ENCODE data around the gene HEMGN. TPM values are rescaled to one million over a fixed set of nuclear protein-coding genes. Genes with fewer than 3 reads are reported as not detected.

The HEMGN gene
- total and polyA plus RNA-seq, 2 of the 4 experiments (the other 2 are of a cell fraction) = not detected

GRCh38 chr9:97981846-97982682 is 44.1 kb upstream of the HEMGN start:
- Histone ChIP-seq H3K4me3 (ENCODE audit: insufficient read depth, low read depth, low read length) (peak overlapping the region; percentile 57), H3K56ac (ENCODE audit: extremely low read depth, insufficient read depth, low read length) (peak overlapping the region; percentile 83; the same call in 1 of the 2 replicates), H3K79me1 (ENCODE audit: low read depth in 1 of 2, low read length in 2 of 2) (peaks cover 0 to 16% of the 10 kb centered on the region in 2 experiments; a peak in 2 of 4 replicates), H4K20me1 (ENCODE audit: insufficient read depth, low read length) (peaks cover 19% of the 10 kb centered on the region), H3K9me1 (ENCODE audit: insufficient read depth, low read length) (peaks cover 6% of the 10 kb centered on the region), H2BK120ac (ENCODE audit: low read depth, low read length) (peak overlapping the region; percentile 68), H3K27me3 (ENCODE audit: control insufficient read depth, insufficient read depth, low read length) (no peaks in the 10 kb centered on the region; the same call in 1 of the 2 replicates), H3K14ac (replicated peaks; ENCODE audit: low read depth, low read length) (peak overlapping the region; percentile 91), H3K36me3 (ENCODE audit: control insufficient read depth, insufficient read depth, low read length) (no peaks in the 10 kb centered on the region; the same call in 1 of the 2 replicates), H2BK20ac (ENCODE audit: low read depth, low read length) (no peak overlapping the region), H2AFZ (replicated peaks; ENCODE audit: low read length, poor library complexity) (peak overlapping the region; percentile 84), H3K4me1 (ENCODE audit: control insufficient read depth, insufficient read depth, low read length) (peaks cover 5% of the 10 kb centered on the region), H2BK5ac (ENCODE audit: low read depth, low read length, poor library complexity, severe bottlenecking) (peak overlapping the region; percentile 46), H3K4ac (ENCODE audit: low read depth, low read length) (peak overlapping the region; percentile 80), H3K9ac (ENCODE audit: low read depth, low read length) (peak overlapping the region; percentile 81), H2AK9ac (replicated peaks; ENCODE audit: low read depth, low read length, poor library complexity) (peak overlapping the region; percentile 76), H2BK15ac (ENCODE audit: low read depth, low read length) (peak overlapping the region; percentile 6; the same call in 1 of the 3 replicates), H3K4me2 (ENCODE audit: low read depth, low read length) (peak overlapping the region; percentile 84), H2AK5ac (ENCODE audit: low read depth, low read length) (peak overlapping the region; percentile 92), H3K27ac (ENCODE audit: insufficient read depth, low read length) (peak overlapping the region; percentile 81), H4K91ac (ENCODE audit: insufficient read depth, low read depth, low read length) (peak overlapping the region; percentile 82), H3K18ac (ENCODE audit: low read depth, low read length) (peak overlapping the region; percentile 18; the same call in 1 of the 2 replicates), H4K5ac (ENCODE audit: low read depth, low read length) (peak overlapping the region; percentile 71), H3K9me3 (ENCODE audit: control insufficient read depth, insufficient read depth, low read length) (no peaks in the 10 kb centered on the region), H4K8ac (ENCODE audit: low read depth in 2 of 2, low read length in 2 of 2) (peak overlapping the region; percentile 89 to 95), H3K23ac (ENCODE audit: low read depth, low read length) (peak overlapping the region; percentile 85)
- ChIA-PET POLR2A (ENCODE audit: unreplicated experiment) (interaction anchor here (0.6 to 1.0 kb wide), 2 partner anchors 60 to 128 kb away, joined by 3 to 6 read pairs; partner anchors contain the start of gene TRMO), CTCF (interaction anchor here (0.6 to 1.2 kb wide), 6 partner anchors 10 to 58 kb away, joined by 3 to 5 read pairs (median 3); no protein-coding TSS in a partner anchor)
- DNase-seq (no peak), ATAC-seq (ENCODE audit: low read depth) (no peak)
- dilution Hi-C loops (cut with HindIII; ENCODE audit: low sequenced_read_pairs, unreplicated experiment) = no loop called here
- in situ Hi-C loops (cut with MboI; ENCODE audit: low sequenced_read_pairs) = no loop called here
- no CpG with 5 or more reads among the region's 15 CpGs for WGBS, 2 experiments (ENCODE audit: extremely low coverage in 2 of 2, insufficient read length in 1 of 2)
- BruUV-seq (replicated peaks) = no TSS peak
- TF ChIP-seq RCOR1 (IDR thresholded peaks at IDR 0.05; ENCODE audit: insufficient replicate concordance, low read length) = no peak
- TF ChIP-seq MAFK (IDR thresholded peaks at IDR 0.05; ENCODE audit: low read depth, low read length) = no peak
- TF ChIP-seq CTCF (conservative IDR thresholded peaks at IDR 0.05; ENCODE audit: low read depth, low read length) = no peak
- no peak for TF ChIP-seq CEBPB (IDR thresholded peaks at IDR 0.05; ENCODE audit: low read depth, low read length)
- no peak for TF ChIP-seq SMC3 (IDR thresholded peaks at IDR 0.05; ENCODE audit: low read depth, low read length)
- no peak; the same call in 1 of the 2 replicates for TF ChIP-seq POLR2A (IDR thresholded peaks at IDR 0.05; ENCODE audit: low read depth, low read length)
- intact Hi-C loops (cut with micrococcal nuclease) = loop anchor here (2.0 kb wide), 3 partner anchors 23 to 75 kb away; partner anchors contain the start of gene NANS
